HCT116 (cell line): Measurements from ENCODE around the gene ARL4A. TPM values are rescaled to one million over a fixed set of nuclear protein-coding genes. Genes with fewer than 3 reads are reported as not detected.
"Not testable (repeated sequence)": the region's sequence is repeated elsewhere in the genome, so short reads cannot be mapped to it uniquely, and the experiment has no call there.

Source experiments
- ATAC-seq: fragments of 200-7000 bp; cut with Tn5 transposase; 2 replicates; pipeline ENCODE4 v1.9.1; 2020; ENCODE audit warnings: mild to moderate bottlenecking, moderate library complexity
- BruUV-seq: library from RNA; stranded (reverse); fragments of 400-500 nt; replicated peaks from 2 replicates; lab custom pipeline; 2021; lab: Mats Ljungman, UMichigan
- CTCF ChIA-PET: fragments of 300-600 bp; sonication (Branson Sonifier 250); formaldehyde crosslinking; loops from one replicate; lab custom pipeline; 2021; ENCODE audit warnings: antibody characterized with exemption; lab: Charles Lee
- POLR2A ChIA-PET: fragments of 300-600, 350-600 bp; sonication (Branson Sonifier 250); formaldehyde crosslinking; loops from one replicate; lab custom pipeline; 2021; ENCODE audit warnings: antibody characterized with exemption; lab: Charles Lee
- RAD21 ChIA-PET, 2 experiments: fragments of 300-600 bp; sonication (Branson Sonifier 250); formaldehyde crosslinking; loops; one replicate each; lab custom pipeline; 2023; ENCODE audit warnings: low total read pairs in 2 of 2; ENCODE audit not compliant: uncharacterized antibody in 2 of 2, unreplicated experiment in 2 of 2, low non-redundant PET in 1 of 2; lab: Charles Lee
- DNase-seq: peaks from one replicate; pipeline ENCODE4 v3.0.0-alpha.2; 2010; ENCODE audit warnings: low read depth, low spot score
- H2AFZ ChIP-seq: fragments of 200-600 bp; shearing (Covaris generic), sonication (generic); 2 replicates; pipeline ENCODE4 v1.6.1; 2017; ENCODE audit warnings: low read depth, mixed run types, mixed read lengths, antibody characterized with exemption, low read length; ENCODE audit not compliant: poor library complexity, severe bottlenecking
- H3K27ac ChIP-seq: 2 replicates; pipeline ENCODE4 v1.5.1; 2012; ENCODE audit warnings: low read depth, low read length
- H3K27me3 ChIP-seq: fragments of 200-600 bp; sonication (generic); 2 replicates; pipeline ENCODE4 v1.6.1; 2016; ENCODE audit warnings: mixed run types, low read length, mixed read lengths; ENCODE audit not compliant: insufficient read depth
- H3K36me3 ChIP-seq, 2 experiments: fragments of 200-500 bp in 1 of 2; fragments of 200-600 bp in 1 of 2; sonication (Bioruptor generic) in 1 of 2; sonication (generic) in 1 of 2; 2 replicates each; pipeline versions ENCODE4 v1.5.1 to v1.6.1; 2014 to 2016; ENCODE audit warnings: low read length in 2 of 2, inconsistent platforms in 1 of 2, mixed read lengths in 1 of 2, mixed run types in 1 of 2; ENCODE audit not compliant: insufficient read depth in 2 of 2, control insufficient read depth in 1 of 2
- H3K4me1 ChIP-seq, 2 experiments: fragments of 200-600 bp in 1 of 2; sonication (generic) in 1 of 2; 2 replicates each; pipeline versions ENCODE4 v1.5.1 to v1.6.1; 2012 to 2017; ENCODE audit warnings: low read length in 2 of 2, inconsistent platforms in 1 of 2, mild to moderate bottlenecking in 1 of 2, mixed read lengths in 1 of 2, mixed run types in 1 of 2, moderate library complexity in 1 of 2; ENCODE audit not compliant: insufficient read depth in 2 of 2, control insufficient read depth in 1 of 2
- H3K4me2 ChIP-seq: fragments of 200-600 bp; sonication (generic); 2 replicates; pipeline ENCODE4 v1.6.1; 2017; ENCODE audit warnings: mixed run types, low read length, mixed read lengths
- H3K4me3 ChIP-seq, 2 experiments: fragments of 200-600 bp in 1 of 2; sonication (generic) in 1 of 2; replicated peaks in 1 of 2; 2 replicates each; pipeline ENCODE4 v1.5.1; 2011 to 2016; ENCODE audit warnings: low read length in 2 of 2, control low read depth in 1 of 2, low read depth in 1 of 2, mild to moderate bottlenecking in 1 of 2, mixed read lengths in 1 of 2, mixed run types in 1 of 2
- H3K79me2 ChIP-seq: fragments of 200-600 bp; sonication (generic); 2 replicates; pipeline ENCODE4 v1.6.1; 2017; ENCODE audit warnings: mild to moderate bottlenecking, mixed run types, low read length, moderate library complexity, mixed read lengths; ENCODE audit not compliant: insufficient read depth
- H3K9ac ChIP-seq: fragments of 200-600 bp; sonication (generic); 2 replicates; pipeline ENCODE4 v1.6.1; 2016; ENCODE audit warnings: low read length, mixed read lengths
- H3K9me2 ChIP-seq: fragments of 200-600 bp; sonication (generic), shearing (Covaris generic); 2 replicates; pipeline ENCODE4 v1.6.1; 2017; ENCODE audit warnings: mixed run types, mild to moderate bottlenecking, moderate library complexity; ENCODE audit not compliant: insufficient read depth
- H3K9me3 ChIP-seq, 2 experiments: fragments of 200-500 bp in 1 of 2; fragments of 200-600 bp in 1 of 2; sonication (Bioruptor generic) in 1 of 2; sonication (generic) in 1 of 2; 2 replicates each; pipeline ENCODE4 v1.6.1; 2014 to 2017; ENCODE audit warnings: low read length in 2 of 2, mixed read lengths in 2 of 2, inconsistent platforms in 1 of 2, low read depth in 1 of 2, mild to moderate bottlenecking in 1 of 2, mixed run types in 1 of 2, moderate library complexity in 1 of 2; ENCODE audit not compliant: control insufficient read depth in 1 of 2, insufficient read depth in 1 of 2
- H4K20me1 ChIP-seq: fragments of 200-600 bp; sonication (generic), shearing (Covaris generic); 2 replicates; pipeline ENCODE4 v1.6.1; 2017; ENCODE audit warnings: mixed run types, mild to moderate bottlenecking, moderate library complexity; ENCODE audit not compliant: insufficient read depth
- CBX3 ChIP-seq: IDR thresholded peaks from 2 replicates; pipeline ENCODE4 v1.6.1; 2012; ENCODE audit warnings: low read depth
- EZH2phosphoT487 ChIP-seq: fragments of 200-600 bp; IDR thresholded peaks from 2 replicates; pipeline ENCODE4 v1.6.1; 2018; ENCODE audit warnings: antibody characterized with exemption, borderline replicate concordance
- JUND ChIP-seq: IDR thresholded peaks from 2 replicates; pipeline ENCODE4 v1.6.1; 2012
- POLR2A ChIP-seq: IDR thresholded peaks from 2 replicates; pipeline ENCODE4 v1.7.0; 2011; ENCODE audit warnings: borderline replicate concordance; ENCODE audit not compliant: insufficient read depth, insufficient read length; ENCODE audit errors: extremely low read depth
- POLR2AphosphoS5 ChIP-seq: IDR thresholded peaks from 2 replicates; pipeline ENCODE4 v1.6.1; 2011; ENCODE audit warnings: mild to moderate bottlenecking, low read depth, low read length, moderate library complexity
- RAD21 ChIP-seq: IDR thresholded peaks from 2 replicates; pipeline ENCODE4 v1.6.1; 2012; ENCODE audit warnings: low read depth, mild to moderate bottlenecking
- SIN3A ChIP-seq: IDR thresholded peaks from 2 replicates; pipeline ENCODE4 v1.6.1; 2012; ENCODE audit warnings: low read depth
- SRF ChIP-seq: IDR thresholded peaks from 2 replicates; pipeline ENCODE4 v1.6.1; 2012; ENCODE audit warnings: low read depth
- YY1 ChIP-seq: IDR thresholded peaks from 2 replicates; pipeline ENCODE4 v1.6.1; 2011; ENCODE audit warnings: low read length, low read depth, moderate library complexity, mild to moderate bottlenecking; ENCODE audit not compliant: insufficient replicate concordance; ENCODE audit errors: extremely low read depth
- ZNF274 ChIP-seq: fragments of 200-500 bp; sonication (Bioruptor generic); IDR thresholded peaks from 2 replicates; pipeline ENCODE4 v1.6.1; 2014; ENCODE audit warnings: mild to moderate bottlenecking, low read depth, low read length, inconsistent platforms
- intact Hi-C: fragments of 100-400 bp; cut with micrococcal nuclease; formaldehyde crosslinking; loops from 2 replicates; pipeline ENCODE4 v1.10.0; 2022
- total RNA-seq: library from RNA; stranded (reverse); gene quantifications from one replicate; pipeline ENCODE4 v1.2.1, GENCODE V29; 2021; ENCODE audit not compliant: unreplicated experiment
- TF ChIP-seq, protein P1 (sequence below): IDR thresholded peaks from 2 replicates; pipeline ENCODE4 v1.6.1; 2012
- TF ChIP-seq, protein P2 (sequence below), 3 experiments: fragments of 200-600 bp in 1 of 3; sonication (generic) in 1 of 3; IDR thresholded peaks in 2 of 3; conservative IDR thresholded peaks in 1 of 3; 2 replicates each; pipeline ENCODE4 v1.5.1; 2012 to 2017; ENCODE audit warnings: low read depth in 2 of 3, low read length in 2 of 3, antibody characterized with exemption in 1 of 3, borderline replicate concordance in 1 of 3, control low read depth in 1 of 3, mild to moderate bottlenecking in 1 of 3, mixed read lengths in 1 of 3, mixed run types in 1 of 3, moderate library complexity in 1 of 3; ENCODE audit not compliant: insufficient read depth in 1 of 3

The ARL4A gene
- total RNA-seq, 1 experiment from 2014 or later, result 44.6 TPM

GRCh38 chr7:12670743-12671520 lies 16.5 kb upstream of the ARL4A start (continued):
- no peak for TF ChIP-seq EZH2phosphoT487
- TF ChIP-seq YY1, result no peak
- TF ChIP-seq SIN3A, result no peak

GRCh38 chr7:12673436-12673835 lies 14.0 kb upstream of the ARL4A start:
- H3K4me3 ChIP-seq, H2AFZ ChIP-seq, H3K4me2 ChIP-seq, H3K79me2 ChIP-seq, POLR2A ChIA-PET, H3K9me3 ChIP-seq, H3K9ac ChIP-seq, intact Hi-C loops, H3K4me1 ChIP-seq, H3K27ac ChIP-seq, H4K20me1 ChIP-seq, H3K27me3 ChIP-seq, H3K36me3 ChIP-seq, H3K9me2 ChIP-seq, DNase-seq, ATAC-seq, BruUV-seq: not testable (repeated sequence)
- CTCF ChIA-PET, result interaction anchor here (1.3 kb wide), 1 partner anchor 13 kb away, joined by 5 read pairs; the partner anchor contains the start of gene ARL4A
- RAD21 ChIA-PET, result interaction anchor here in 1 of 2 experiments (0.7 kb wide), 1 partner anchor 357 kb away, joined by 4 read pairs; no protein-coding TSS in a partner anchor

DNA sequence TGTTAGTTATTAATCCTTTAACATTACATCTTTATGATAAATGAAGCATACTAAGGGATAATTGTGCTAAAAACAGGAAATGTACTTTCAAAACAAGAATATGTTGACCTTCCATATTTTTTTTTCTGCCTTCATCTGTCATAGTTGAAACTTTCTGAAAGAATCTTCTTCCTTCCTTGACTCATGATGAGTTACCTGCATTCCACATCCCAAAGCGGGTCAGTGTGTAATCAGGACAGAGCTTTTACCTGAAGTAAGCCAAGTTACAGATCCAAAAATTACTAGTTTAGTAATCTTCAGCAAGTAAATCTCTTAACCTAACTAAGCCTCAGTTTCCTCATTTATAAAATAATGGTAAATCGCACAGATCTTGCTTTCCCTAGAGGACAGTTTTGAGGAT lies 13.4 kb upstream of the ARL4A start:
- Histone ChIP-seq H3K4me3 (no peak overlapping the region), H3K4me2 (no peak overlapping the region), H3K79me2 (no peaks in the 10 kb centered on the region), H3K27ac (no peak overlapping the region), H3K9ac (no peak overlapping the region), H3K36me3 (no peaks in the 10 kb centered on the region), H2AFZ (no peak overlapping the region), H4K20me1 (no peaks in the 10 kb centered on the region), H3K27me3 (no peaks in the 10 kb centered on the region), H3K4me1 (peaks cover 0 to 5% of the 10 kb centered on the region in 2 experiments; a peak in 1 of 4 replicates), H3K9me2 (no peaks in the 10 kb centered on the region), H3K9me3 (no peaks in the 10 kb centered on the region)
- DNase-seq (no peak), ATAC-seq (no peak)
- ChIA-PET CTCF (interaction anchor here (1.2 to 1.5 kb wide), 3 partner anchors 13 to 150 kb away, joined by 3 to 5 read pairs (median 4); partner anchors contain the start of gene ARL4A), POLR2A (no interaction called here), RAD21 (no interaction called here)
- intact Hi-C loops, result loop anchor here (2.0 kb wide), 1 partner anchor 589 kb away; no protein-coding TSS in a partner anchor
- no TSS peak for BruUV-seq
- TF ChIP-seq JUND, result no peak
- TF ChIP-seq POLR2AphosphoS5, result no peak
- TF ChIP-seq, protein P1, sequence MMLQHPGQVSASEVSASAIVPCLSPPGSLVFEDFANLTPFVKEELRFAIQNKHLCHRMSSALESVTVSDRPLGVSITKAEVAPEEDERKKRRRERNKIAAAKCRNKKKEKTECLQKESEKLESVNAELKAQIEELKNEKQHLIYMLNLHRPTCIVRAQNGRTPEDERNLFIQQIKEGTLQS, result no peak
- no peak for TF ChIP-seq SIN3A
- TF ChIP-seq RAD21, result no peak
- TF ChIP-seq EZH2phosphoT487, result no peak
- TF ChIP-seq, protein P2, sequence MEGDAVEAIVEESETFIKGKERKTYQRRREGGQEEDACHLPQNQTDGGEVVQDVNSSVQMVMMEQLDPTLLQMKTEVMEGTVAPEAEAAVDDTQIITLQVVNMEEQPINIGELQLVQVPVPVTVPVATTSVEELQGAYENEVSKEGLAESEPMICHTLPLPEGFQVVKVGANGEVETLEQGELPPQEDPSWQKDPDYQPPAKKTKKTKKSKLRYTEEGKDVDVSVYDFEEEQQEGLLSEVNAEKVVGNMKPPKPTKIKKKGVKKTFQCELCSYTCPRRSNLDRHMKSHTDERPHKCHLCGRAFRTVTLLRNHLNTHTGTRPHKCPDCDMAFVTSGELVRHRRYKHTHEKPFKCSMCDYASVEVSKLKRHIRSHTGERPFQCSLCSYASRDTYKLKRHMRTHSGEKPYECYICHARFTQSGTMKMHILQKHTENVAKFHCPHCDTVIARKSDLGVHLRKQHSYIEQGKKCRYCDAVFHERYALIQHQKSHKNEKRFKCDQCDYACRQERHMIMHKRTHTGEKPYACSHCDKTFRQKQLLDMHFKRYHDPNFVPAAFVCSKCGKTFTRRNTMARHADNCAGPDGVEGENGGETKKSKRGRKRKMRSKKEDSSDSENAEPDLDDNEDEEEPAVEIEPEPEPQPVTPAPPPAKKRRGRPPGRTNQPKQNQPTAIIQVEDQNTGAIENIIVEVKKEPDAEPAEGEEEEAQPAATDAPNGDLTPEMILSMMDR (IDR thresholded peaks at IDR 0.05 in 2 of 3, conservative IDR thresholded peaks at IDR 0.05 in 1 of 3; ENCODE audit: borderline replicate concordance in 1 of 3, insufficient read depth in 1 of 3, low read depth in 2 of 3, low read length in 2 of 3), result no peak
- TF ChIP-seq CBX3, result no peak
- no peak for TF ChIP-seq POLR2A
- TF ChIP-seq SRF, result no peak
- TF ChIP-seq ZNF274, result no peak
